ENCODE measurements around the gene TAC4. TPM values are rescaled to one million over a fixed set of nuclear protein-coding genes. Genes with fewer than 3 reads are reported as not detected.

TAC4 gene, protein sequence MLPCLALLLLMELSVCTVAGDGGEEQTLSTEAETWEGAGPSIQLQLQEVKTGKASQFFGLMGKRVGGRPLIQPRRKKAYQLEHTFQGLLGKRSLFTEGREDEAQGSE
- total RNA-seq (2014; rRNA removed; shearing (Covaris generic)) (not detected in 2 replicates), polyA plus RNA-seq (2016; fragmentation: Nextera tagmentation; extraction: Ambion mirVana) (not detected in 2 replicates)
- long read RNA-seq, partial matches to known transcripts, result 1 of 3 reads
- long read RNA-seq, other reads (novel, unspliced or antisense), result 0 of 3 reads

DNA sequence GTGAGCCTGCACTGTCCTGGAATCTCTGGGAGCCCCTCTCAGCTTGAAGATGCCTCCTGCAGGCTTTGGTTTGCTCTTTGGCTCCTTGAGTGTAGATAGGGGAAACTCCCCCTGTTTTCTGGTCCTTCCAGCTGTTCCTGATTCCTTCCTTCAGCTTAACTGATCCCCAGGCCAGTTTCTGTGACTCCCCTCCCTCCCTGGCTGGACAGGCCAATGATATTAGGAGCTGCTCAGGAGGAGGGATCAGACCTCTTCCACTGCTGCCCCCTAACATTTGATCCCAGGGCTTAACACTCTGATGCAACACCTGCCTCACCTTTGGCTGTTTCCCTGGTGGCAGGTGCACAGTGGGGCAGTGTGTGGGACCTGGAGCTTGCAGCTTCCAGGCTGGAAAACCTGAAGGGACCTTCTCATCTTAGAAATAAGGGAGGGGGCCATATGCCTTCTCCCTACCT is at the start of gene TAC4:
Gene TAC4 (minus strand): TSS at position 51 of the 455 bp plus-strand sequence. CDS start 52 bp downstream, outside the sequence.
- TF ChIP-seq CTCF (conservative IDR thresholded peaks at IDR 0.05; ENCODE audit: low read depth in 2 of 2) (0 out of 4 replicates have a peak, but pooled peaks of 1 of the 2 experiments have one; percentile 13), CREB1 (CRISPR knock-in tag; IDR thresholded peaks at IDR 0.05; ENCODE audit: low read depth) (no peak)
- Mint-ChIP-seq H3K4me1 (peaks cover 29% of the 10 kb centered on the region), H3K4me3 (peak within 1 kb of the TSS; percentile 25; the same call in 2 of the 3 replicates), H3K9me3 (no peaks in the 10 kb centered on the region), H3K36me3 (ENCODE audit: low read depth) (peaks cover 20% of the 10 kb centered on the region), H3K27me3 (ENCODE audit: insufficient read depth, low read depth, poor library complexity) (peaks cover 36% of the 10 kb centered on the region), H3K27ac (peak within 1 kb of the TSS; percentile 82; the same call in 1 of the 2 replicates)
- H3K79me2 ChIP-seq (replicated peaks; ENCODE audit: insufficient read depth), result no peaks in the 10 kb centered on the region
- peaks cover 6% of the 10 kb centered on the region; the same call in 1 of the 2 replicates for H3K36me3 ChIP-seq (ENCODE audit: insufficient read depth)
- DNase-seq (ENCODE audit: low spot score), result peak; percentile 49
- no peak within 1 kb of the TSS for H3K4me3 ChIP-seq
- ATAC-seq, result peak; percentile 20
- no peak within 1 kb of the TSS for H2AFZ ChIP-seq
- peaks cover 19% of the 10 kb centered on the region for H3K4me1 ChIP-seq (ENCODE audit: insufficient read depth)
- H4K20me1 ChIP-seq (replicated peaks; ENCODE audit: insufficient read depth), result peaks cover 4% of the 10 kb centered on the region; the same call in 1 of the 2 replicates
- H3K4me2 ChIP-seq, result no peak within 1 kb of the TSS
- 0 out of 2 replicates have a peak, but pooled peaks cover 5% of the 10 kb centered on the region for H3F3A ChIP-seq (replicated peaks; ENCODE audit: low read depth)
- no peaks in the 10 kb centered on the region for H3K9me2 ChIP-seq (ENCODE audit: insufficient read depth)
- H3K27me3 ChIP-seq (ENCODE audit: insufficient read depth), result peaks cover 26% of the 10 kb centered on the region
- no peak within 1 kb of the TSS for H3K27ac ChIP-seq (ENCODE audit: low read depth)

DNA sequence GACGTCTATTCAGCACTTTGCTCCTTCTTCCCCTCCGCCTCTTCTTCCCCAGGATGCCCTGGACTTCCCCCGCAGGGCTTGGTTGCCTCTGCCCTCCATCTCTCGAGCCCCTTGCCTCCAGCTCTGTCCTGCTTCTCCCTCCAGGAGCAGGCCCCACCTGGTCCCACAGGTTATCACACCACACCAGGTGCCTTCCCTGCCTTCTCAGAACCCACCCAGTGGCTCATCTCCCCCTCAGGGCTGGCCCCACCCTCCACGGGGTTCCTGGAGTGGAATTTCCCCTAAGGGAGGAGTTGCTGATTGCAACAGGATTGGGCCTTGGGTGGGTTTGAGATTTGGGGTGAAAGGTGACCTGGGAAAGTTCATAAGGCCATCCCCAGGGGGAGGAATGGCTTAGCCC is 49.0 kb upstream of the TAC4 start:
- peaks cover 47% of the 10 kb centered on the region for H3K27me3 ChIP-seq (ENCODE audit: insufficient read depth)
- H4K20me1 ChIP-seq (replicated peaks; ENCODE audit: insufficient read depth), result no peaks in the 10 kb centered on the region
- H3K4me1 ChIP-seq (ENCODE audit: insufficient read depth), result peaks cover 10% of the 10 kb centered on the region; the same call in 1 of the 2 replicates
- H3K4me3 ChIP-seq, result no peak overlapping the region
- H3K9me2 ChIP-seq (ENCODE audit: insufficient read depth), result no peaks in the 10 kb centered on the region
- H3K9me3 Mint-ChIP-seq, result no peaks in the 10 kb centered on the region
- no peaks in the 10 kb centered on the region for H3K36me3 Mint-ChIP-seq (ENCODE audit: low read depth)
- H3F3A ChIP-seq (replicated peaks; ENCODE audit: low read depth), result 0 out of 2 replicates have a peak, but pooled peaks cover 3% of the 10 kb centered on the region
- H3K79me2 ChIP-seq (replicated peaks; ENCODE audit: insufficient read depth), result no peaks in the 10 kb centered on the region
- H3K27me3 Mint-ChIP-seq (ENCODE audit: insufficient read depth, low read depth, poor library complexity), result peaks cover 32% of the 10 kb centered on the region
- H3K27ac ChIP-seq (ENCODE audit: low read depth), result no peak overlapping the region
- H3K4me3 Mint-ChIP-seq, result no peak overlapping the region
- peaks cover 14% of the 10 kb centered on the region; the same call in 2 of the 3 replicates for H3K4me1 Mint-ChIP-seq
- no peak for DNase-seq (ENCODE audit: low spot score)
- H3K36me3 ChIP-seq (ENCODE audit: insufficient read depth), result no peaks in the 10 kb centered on the region
- H3K4me2 ChIP-seq, result no peak overlapping the region
- H3K27ac Mint-ChIP-seq, result no peak overlapping the region
- ATAC-seq, result no peak
- H2AFZ ChIP-seq, result no peak overlapping the region
- TF ChIP-seq JUNB (IDR thresholded peaks at IDR 0.05; ENCODE audit: unreplicated experiment), result no peak
- TF ChIP-seq, protein P1, sequence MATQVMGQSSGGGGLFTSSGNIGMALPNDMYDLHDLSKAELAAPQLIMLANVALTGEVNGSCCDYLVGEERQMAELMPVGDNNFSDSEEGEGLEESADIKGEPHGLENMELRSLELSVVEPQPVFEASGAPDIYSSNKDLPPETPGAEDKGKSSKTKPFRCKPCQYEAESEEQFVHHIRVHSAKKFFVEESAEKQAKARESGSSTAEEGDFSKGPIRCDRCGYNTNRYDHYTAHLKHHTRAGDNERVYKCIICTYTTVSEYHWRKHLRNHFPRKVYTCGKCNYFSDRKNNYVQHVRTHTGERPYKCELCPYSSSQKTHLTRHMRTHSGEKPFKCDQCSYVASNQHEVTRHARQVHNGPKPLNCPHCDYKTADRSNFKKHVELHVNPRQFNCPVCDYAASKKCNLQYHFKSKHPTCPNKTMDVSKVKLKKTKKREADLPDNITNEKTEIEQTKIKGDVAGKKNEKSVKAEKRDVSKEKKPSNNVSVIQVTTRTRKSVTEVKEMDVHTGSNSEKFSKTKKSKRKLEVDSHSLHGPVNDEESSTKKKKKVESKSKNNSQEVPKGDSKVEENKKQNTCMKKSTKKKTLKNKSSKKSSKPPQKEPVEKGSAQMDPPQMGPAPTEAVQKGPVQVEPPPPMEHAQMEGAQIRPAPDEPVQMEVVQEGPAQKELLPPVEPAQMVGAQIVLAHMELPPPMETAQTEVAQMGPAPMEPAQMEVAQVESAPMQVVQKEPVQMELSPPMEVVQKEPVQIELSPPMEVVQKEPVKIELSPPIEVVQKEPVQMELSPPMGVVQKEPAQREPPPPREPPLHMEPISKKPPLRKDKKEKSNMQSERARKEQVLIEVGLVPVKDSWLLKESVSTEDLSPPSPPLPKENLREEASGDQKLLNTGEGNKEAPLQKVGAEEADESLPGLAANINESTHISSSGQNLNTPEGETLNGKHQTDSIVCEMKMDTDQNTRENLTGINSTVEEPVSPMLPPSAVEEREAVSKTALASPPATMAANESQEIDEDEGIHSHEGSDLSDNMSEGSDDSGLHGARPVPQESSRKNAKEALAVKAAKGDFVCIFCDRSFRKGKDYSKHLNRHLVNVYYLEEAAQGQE (IDR thresholded peaks at IDR 0.05; ENCODE audit: unreplicated experiment), result no peak
- TF ChIP-seq CREB1 (CRISPR knock-in tag; IDR thresholded peaks at IDR 0.05; ENCODE audit: low read depth), result no peak
- TF ChIP-seq, protein P2, sequence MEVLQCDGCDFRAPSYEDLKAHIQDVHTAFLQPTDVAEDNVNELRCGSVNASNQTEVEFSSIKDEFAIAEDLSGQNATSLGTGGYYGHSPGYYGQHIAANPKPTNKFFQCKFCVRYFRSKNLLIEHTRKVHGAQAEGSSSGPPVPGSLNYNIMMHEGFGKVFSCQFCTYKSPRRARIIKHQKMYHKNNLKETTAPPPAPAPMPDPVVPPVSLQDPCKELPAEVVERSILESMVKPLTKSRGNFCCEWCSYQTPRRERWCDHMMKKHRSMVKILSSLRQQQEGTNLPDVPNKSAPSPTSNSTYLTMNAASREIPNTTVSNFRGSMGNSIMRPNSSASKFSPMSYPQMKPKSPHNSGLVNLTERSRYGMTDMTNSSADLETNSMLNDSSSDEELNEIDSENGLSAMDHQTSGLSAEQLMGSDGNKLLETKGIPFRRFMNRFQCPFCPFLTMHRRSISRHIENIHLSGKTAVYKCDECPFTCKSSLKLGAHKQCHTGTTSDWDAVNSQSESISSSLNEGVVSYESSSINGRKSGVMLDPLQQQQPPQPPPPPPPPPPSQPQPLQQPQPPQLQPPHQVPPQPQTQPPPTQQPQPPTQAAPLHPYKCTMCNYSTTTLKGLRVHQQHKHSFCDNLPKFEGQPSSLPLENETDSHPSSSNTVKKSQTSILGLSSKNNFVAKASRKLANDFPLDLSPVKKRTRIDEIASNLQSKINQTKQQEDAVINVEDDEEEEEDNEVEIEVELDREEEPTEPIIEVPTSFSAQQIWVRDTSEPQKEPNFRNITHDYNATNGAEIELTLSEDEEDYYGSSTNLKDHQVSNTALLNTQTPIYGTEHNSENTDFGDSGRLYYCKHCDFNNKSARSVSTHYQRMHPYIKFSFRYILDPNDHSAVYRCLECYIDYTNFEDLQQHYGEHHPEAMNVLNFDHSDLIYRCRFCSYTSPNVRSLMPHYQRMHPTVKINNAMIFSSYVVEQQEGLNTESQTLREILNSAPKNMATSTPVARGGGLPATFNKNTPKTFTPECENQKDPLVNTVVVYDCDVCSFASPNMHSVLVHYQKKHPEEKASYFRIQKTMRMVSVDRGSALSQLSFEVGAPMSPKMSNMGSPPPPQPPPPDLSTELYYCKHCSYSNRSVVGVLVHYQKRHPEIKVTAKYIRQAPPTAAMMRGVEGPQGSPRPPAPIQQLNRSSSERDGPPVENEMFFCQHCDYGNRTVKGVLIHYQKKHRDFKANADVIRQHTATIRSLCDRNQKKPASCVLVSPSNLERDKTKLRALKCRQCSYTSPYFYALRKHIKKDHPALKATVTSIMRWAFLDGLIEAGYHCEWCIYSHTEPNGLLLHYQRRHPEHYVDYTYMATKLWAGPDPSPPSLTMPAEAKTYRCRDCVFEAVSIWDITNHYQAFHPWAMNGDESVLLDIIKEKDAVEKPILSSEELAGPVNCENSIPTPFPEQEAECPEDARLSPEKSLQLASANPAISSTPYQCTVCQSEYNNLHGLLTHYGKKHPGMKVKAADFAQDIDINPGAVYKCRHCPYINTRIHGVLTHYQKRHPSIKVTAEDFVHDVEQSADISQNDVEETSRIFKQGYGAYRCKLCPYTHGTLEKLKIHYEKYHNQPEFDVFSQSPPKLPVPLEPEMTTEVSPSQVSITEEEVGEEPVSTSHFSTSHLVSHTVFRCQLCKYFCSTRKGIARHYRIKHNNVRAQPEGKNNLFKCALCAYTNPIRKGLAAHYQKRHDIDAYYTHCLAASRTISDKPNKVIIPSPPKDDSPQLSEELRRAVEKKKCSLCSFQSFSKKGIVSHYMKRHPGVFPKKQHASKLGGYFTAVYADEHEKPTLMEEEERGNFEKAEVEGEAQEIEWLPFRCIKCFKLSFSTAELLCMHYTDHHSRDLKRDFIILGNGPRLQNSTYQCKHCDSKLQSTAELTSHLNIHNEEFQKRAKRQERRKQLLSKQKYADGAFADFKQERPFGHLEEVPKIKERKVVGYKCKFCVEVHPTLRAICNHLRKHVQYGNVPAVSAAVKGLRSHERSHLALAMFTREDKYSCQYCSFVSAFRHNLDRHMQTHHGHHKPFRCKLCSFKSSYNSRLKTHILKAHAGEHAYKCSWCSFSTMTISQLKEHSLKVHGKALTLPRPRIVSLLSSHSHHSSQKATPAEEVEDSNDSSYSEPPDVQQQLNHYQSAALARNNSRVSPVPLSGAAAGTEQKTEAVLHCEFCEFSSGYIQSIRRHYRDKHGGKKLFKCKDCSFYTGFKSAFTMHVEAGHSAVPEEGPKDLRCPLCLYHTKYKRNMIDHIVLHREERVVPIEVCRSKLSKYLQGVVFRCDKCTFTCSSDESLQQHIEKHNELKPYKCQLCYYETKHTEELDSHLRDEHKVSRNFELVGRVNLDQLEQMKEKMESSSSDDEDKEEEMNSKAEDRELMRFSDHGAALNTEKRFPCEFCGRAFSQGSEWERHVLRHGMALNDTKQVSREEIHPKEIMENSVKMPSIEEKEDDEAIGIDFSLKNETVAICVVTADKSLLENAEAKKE (CRISPR knock-in tag; IDR thresholded peaks at IDR 0.05), result no peak
- TF ChIP-seq ZNF331 (CRISPR knock-in tag; IDR thresholded peaks at IDR 0.05; ENCODE audit: low read depth), result no peak
